OCI-LY3 (cell line): ENCODE data around the gene S100A9.

Experiments
- H2AFZ ChIP-seq: fragments of 200-600, 300-600 bp; shearing (Covaris generic); 2 replicates; pipeline ENCODE4 v1.6.0; 2014; ENCODE audit warnings: antibody characterized with exemption, low read depth, low read length
- H3K27ac ChIP-seq: fragments of 200-600, 300-600 bp; sonication (generic); 2 replicates; pipeline ENCODE4 v1.5.1; 2014; ENCODE audit warnings: mild to moderate bottlenecking, low read length, moderate library complexity, mixed read lengths
- H3K27me3 ChIP-seq: fragments of 200-600, 300-600 bp; sonication (generic); 2 replicates; pipeline ENCODE4 v1.6.1; 2014; ENCODE audit warnings: low read depth, low read length, mixed read lengths
- H3K36me3 ChIP-seq: fragments of 200-600, 300-600 bp; sonication (generic); replicated peaks from 2 replicates; pipeline ENCODE3; 2014; ENCODE audit warnings: low read depth, low read length, mixed read lengths
- H3K4me1 ChIP-seq: fragments of 300-600, 200-600 bp; sonication (generic); 2 replicates; pipeline ENCODE4 v1.6.1; 2014; ENCODE audit warnings: low read length, mixed read lengths
- H3K4me2 ChIP-seq: fragments of 200-600, 300-600 bp; sonication (generic); 2 replicates; pipeline ENCODE4 v1.6.1; 2014; ENCODE audit warnings: low read length, mixed read lengths
- H3K4me3 ChIP-seq: fragments of 300-600, 200-600 bp; sonication (generic); 2 replicates; pipeline ENCODE4 v1.5.1; 2014; ENCODE audit warnings: antibody characterized with exemption, mild to moderate bottlenecking, low read length, moderate library complexity
- H3K79me2 ChIP-seq: fragments of 300-600, 200-600 bp; shearing (Covaris generic); 2 replicates; pipeline ENCODE4 v1.6.1; 2014; ENCODE audit warnings: mild to moderate bottlenecking, low read length, mixed read lengths
- H3K9ac ChIP-seq: fragments of 300-600, 200-600 bp; shearing (Covaris generic); 2 replicates; pipeline ENCODE4 v1.6.0; 2014; ENCODE audit warnings: mild to moderate bottlenecking, low read length, moderate library complexity
- H3K9me3 ChIP-seq: fragments of 200-600, 300-600 bp; shearing (Covaris generic); 2 replicates; pipeline ENCODE4 v1.6.1; 2014; ENCODE audit warnings: low read length, mixed read lengths; ENCODE audit not compliant: insufficient read depth
- H4K20me1 ChIP-seq: fragments of 200-600, 300-600 bp; sonication (generic); 2 replicates; pipeline ENCODE4 v1.6.1; 2016; ENCODE audit warnings: low read length, mixed read lengths; ENCODE audit not compliant: insufficient read depth
- CTCF ChIP-seq: fragments of 200-600, 300-600 bp; sonication (generic); IDR thresholded peaks from 2 replicates; pipeline ENCODE4 v1.5.1; 2014; ENCODE audit warnings: antibody characterized with exemption, low read length, low read depth
- EZH2phosphoT487 ChIP-seq: fragments of 200-600 bp; shearing (Covaris generic); IDR thresholded peaks from 2 replicates; pipeline ENCODE4 v1.6.1; 2018; ENCODE audit warnings: antibody characterized with exemption, mixed run types, low read depth

S100A9 gene

GRCh38 chr1:153337980-153338853 is 19.4 kb upstream of the S100A9 start:
- Histone ChIP-seq H3K9me3 (no peaks in the 10 kb centered on the region), H2AFZ (no peak overlapping the region), H3K27ac (no peak overlapping the region), H3K9ac (no peak overlapping the region), H3K27me3 (0 out of 2 replicates have a peak, but pooled peaks cover 8% of the 10 kb centered on the region), H3K4me2 (no peak overlapping the region), H4K20me1 (no peaks in the 10 kb centered on the region), H3K4me3 (no peak overlapping the region), H3K79me2 (no peaks in the 10 kb centered on the region), H3K36me3 (no peaks in the 10 kb centered on the region), H3K4me1 (peaks cover 7% of the 10 kb centered on the region)
- TF ChIP-seq EZH2phosphoT487 (no peak), CTCF (no peak)

GRCh38 chr1:153339802-153340201 is 17.9 kb upstream of the S100A9 start:
- H3K9me3 ChIP-seq: no peaks in the 10 kb centered on the region
- H3K27ac ChIP-seq: no peak overlapping the region
- H3K4me3 ChIP-seq: no peak overlapping the region
- H3K4me1 ChIP-seq: peaks cover 23% of the 10 kb centered on the region
- no peaks in the 10 kb centered on the region for H3K36me3 ChIP-seq
- no peak overlapping the region for H3K9ac ChIP-seq
- no peaks in the 10 kb centered on the region for H4K20me1 ChIP-seq
- H3K4me2 ChIP-seq: no peak overlapping the region
- H2AFZ ChIP-seq: no peak overlapping the region
- H3K27me3 ChIP-seq: 0 out of 2 replicates have a peak, but pooled peaks cover 8% of the 10 kb centered on the region
- H3K79me2 ChIP-seq: no peaks in the 10 kb centered on the region
- TF ChIP-seq EZH2phosphoT487: no peak
- no peak for TF ChIP-seq CTCF

DNA sequence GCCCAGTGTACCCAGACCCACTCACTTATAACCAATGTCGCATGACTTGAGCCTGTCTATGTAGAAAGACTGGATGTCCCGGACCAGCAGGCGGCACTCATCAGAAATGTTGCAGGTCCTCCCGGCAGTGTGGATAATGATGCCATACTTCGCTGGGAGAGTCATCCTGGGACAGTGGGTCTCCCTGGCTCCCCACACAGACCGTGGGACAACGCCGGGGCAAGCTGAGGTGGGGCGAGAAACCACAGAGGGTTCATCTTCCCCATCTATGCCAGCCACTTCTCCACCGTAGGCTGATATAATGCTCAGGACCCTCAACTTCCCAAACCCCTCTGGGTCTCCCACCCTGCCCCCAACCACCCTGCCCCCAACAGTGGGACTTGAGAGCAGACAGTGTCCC is 17.3 kb upstream of the S100A9 start:
- Histone ChIP-seq H3K79me2 (no peaks in the 10 kb centered on the region), H4K20me1 (no peaks in the 10 kb centered on the region), H3K4me2 (no peak overlapping the region), H3K4me3 (no peak overlapping the region), H3K27ac (no peak overlapping the region), H3K27me3 (0 out of 2 replicates have a peak, but pooled peaks cover 8% of the 10 kb centered on the region), H3K36me3 (no peaks in the 10 kb centered on the region), H3K9ac (no peak overlapping the region), H3K4me1 (peaks cover 28% of the 10 kb centered on the region), H3K9me3 (no peaks in the 10 kb centered on the region), H2AFZ (no peak overlapping the region)
- no peak for TF ChIP-seq EZH2phosphoT487
- TF ChIP-seq CTCF: no peak

GRCh38 chr1:153341431-153341934 is 16.2 kb upstream of the S100A9 start:
- TF ChIP-seq EZH2phosphoT487 (no peak), CTCF (no peak)
- H3K4me3 ChIP-seq: no peak overlapping the region
- H4K20me1 ChIP-seq: no peaks in the 10 kb centered on the region
- H2AFZ ChIP-seq: no peak overlapping the region
- H3K9ac ChIP-seq: no peak overlapping the region
- H3K79me2 ChIP-seq: no peaks in the 10 kb centered on the region
- no peaks in the 10 kb centered on the region for H3K9me3 ChIP-seq
- no peak overlapping the region for H3K27ac ChIP-seq
- H3K27me3 ChIP-seq: 0 out of 2 replicates have a peak, but pooled peaks cover 8% of the 10 kb centered on the region
- H3K36me3 ChIP-seq: no peaks in the 10 kb centered on the region
- H3K4me1 ChIP-seq: peaks cover 39% of the 10 kb centered on the region
- H3K4me2 ChIP-seq: no peak overlapping the region
